Keratinocyte (primary cell): ENCODE measurements around the gene PSMD2.
A peak's percentile ranks its signal among the peaks of the same experiment; 100 is the strongest.

Source experiments
- CTCF ChIP-seq, 3 experiments: IDR thresholded peaks in 1 of 3; conservative IDR thresholded peaks in 1 of 3; optimal IDR thresholded peaks in 1 of 3; 2 replicates in 2 of 3; 3 replicates in 1 of 3; pipeline versions ENCODE3 to v1.5.1; 2011; ENCODE audit warnings: low read length in 3 of 3, mild to moderate bottlenecking in 3 of 3, moderate library complexity in 2 of 3, control low read depth in 1 of 3, inconsistent platforms in 1 of 3; ENCODE audit not compliant: insufficient read depth in 2 of 3; ENCODE audit errors: extremely low read depth in 1 of 3
- EZH2 ChIP-seq: IDR thresholded peaks from one replicate; pipeline ENCODE4 v1.6.1; 2012; ENCODE audit warnings: inconsistent platforms, mild to moderate bottlenecking, low read length, moderate library complexity

- peak; percentile 56 to 77 (median 59) for TF ChIP-seq CTCF (optimal IDR thresholded peaks at IDR 0.05 in 1 of 3, IDR thresholded peaks at IDR 0.05 in 1 of 3, conservative IDR thresholded peaks at IDR 0.05 in 1 of 3; ENCODE audit: extremely low read depth in 1 of 3, insufficient read depth in 2 of 3, low read length in 3 of 3)
- no peak for TF ChIP-seq EZH2
These were observed 49.5 kb upstream of the PSMD2 start, which contains the start of gene EEF1AKMT4 for GRCh38 chr3:184249412-184250166.
